Measurements from ENCODE around the gene POLR1G. TPM values are rescaled to one million over a fixed set of nuclear protein-coding genes. Genes with fewer than 3 reads are reported as not detected.
A peak's percentile ranks its signal among the peaks of the same experiment; 100 is the strongest.

POLR1G gene
- total and polyA plus RNA-seq, 9 of the 15 experiments (the other 6 are each of a cell fraction or from before 2014, with no cell fraction given) = 3.0 to 50.1 (median 27.4) TPM

GRCh38 chr19:45370410-45371204, 35.8 kb upstream of the POLR1G start, which contains the start of gene ERCC2 (continued):
- peak; percentile 3 for TF ChIP-seq PRDM10 (IDR thresholded peaks at IDR 0.05; ENCODE audit: partially characterized antibody)
- no peak for TF ChIP-seq ZNF3 (CRISPR knock-in tag; IDR thresholded peaks at IDR 0.05)
- TF ChIP-seq MTA3 (IDR thresholded peaks at IDR 0.05; ENCODE audit: borderline replicate concordance) = peak; percentile 72; the same call in 1 of the 2 replicates
- no peak for TF ChIP-seq ZNF431 (CRISPR knock-in tag; IDR thresholded peaks at IDR 0.05)
- TF ChIP-seq ZNF274 (IDR thresholded peaks at IDR 0.05; ENCODE audit: borderline replicate concordance, low read depth, low read length) = no peak
- no peak for TF ChIP-seq NR2C2 (CRISPR knock-in tag; IDR thresholded peaks at IDR 0.05)
- TF ChIP-seq NR2C2 (tag; IDR thresholded peaks at IDR 0.05) = peak; percentile 34; the same call in 1 of the 2 replicates
- TF ChIP-seq HNRNPH1 (optimal IDR thresholded peaks at IDR 0.05; ENCODE audit: low read depth, low read length) = no peak
- TF ChIP-seq SMARCC2 (IDR thresholded peaks at IDR 0.05; ENCODE audit: low read depth) = no peak
- peak; percentile 59 for TF ChIP-seq TAF1 (IDR thresholded peaks at IDR 0.05; ENCODE audit: control insufficient read depth, extremely low read depth, insufficient read depth, low read length, severe bottlenecking)
- TF ChIP-seq SMC3 (conservative IDR thresholded peaks at IDR 0.05; ENCODE audit: insufficient read depth, low read depth, low read length) = no peak
- TF ChIP-seq XRCC5 (IDR thresholded peaks at IDR 0.05; ENCODE audit: low read depth, low read length) = no peak
- TF ChIP-seq PREB (CRISPR knock-in tag; IDR thresholded peaks at IDR 0.05) = no peak
- no peak for TF ChIP-seq HMG20B (CRISPR knock-in tag; IDR thresholded peaks at IDR 0.05)
- no peak for TF ChIP-seq ZNF354B (CRISPR knock-in tag; IDR thresholded peaks at IDR 0.05)
- no peak for TF ChIP-seq CHD1 (IDR thresholded peaks at IDR 0.05; ENCODE audit: low read length)
- TF ChIP-seq GATA2 (CRISPR knock-in tag; IDR thresholded peaks at IDR 0.05) = no peak
- no peak for TF ChIP-seq TEAD1 (CRISPR knock-in tag; IDR thresholded peaks at IDR 0.05)

Data from K562 (cell line).